Activated CD8-positive, alpha-beta T cell treated with anti-CD3 and anti-CD28 coated beads for 36 hours (primary cell): ENCODE measurements around the gene GPR158. TPM values are rescaled to one million over a fixed set of nuclear protein-coding genes. Genes with fewer than 3 reads are reported as not detected.

Experiments used
- ATAC-seq: fragments of 200-7000 bp; cut with Tn5 transposase; one replicate; pipeline ENCODE4 v1.10.0; 2021; ENCODE audit warnings: mild to moderate bottlenecking, moderate library complexity
- CTCF ChIA-PET: fragments of 350-600 bp; sonication (Branson Sonifier 250); formaldehyde crosslinking; loops from one replicate; lab custom pipeline; 2021; ENCODE audit warnings: antibody characterized with exemption; lab: Charles Lee
- POLR2A ChIA-PET: fragments of 350-600 bp; sonication (Branson Sonifier 250); formaldehyde crosslinking; loops from one replicate; lab custom pipeline; 2021; ENCODE audit warnings: antibody characterized with exemption; lab: Charles Lee
- DNase-seq: peaks from one replicate; pipeline ENCODE4 v3.0.0-alpha.2; 2020
- H3K27ac Mint-ChIP-seq: one replicate; pipeline ENCODE4 v1.8.0; 2021; ENCODE audit warnings: mild to moderate bottlenecking, mixed read lengths
- H3K27me3 Mint-ChIP-seq: one replicate; pipeline ENCODE4 v1.8.0; 2021; ENCODE audit warnings: mixed read lengths
- H3K36me3 Mint-ChIP-seq: one replicate; pipeline ENCODE4 v1.8.0; 2021; ENCODE audit warnings: low read depth, mixed read lengths
- H3K4me1 Mint-ChIP-seq: one replicate; pipeline ENCODE4 v1.8.0; 2021; ENCODE audit warnings: low read depth, mixed read lengths
- H3K4me3 Mint-ChIP-seq: one replicate; pipeline ENCODE4 v1.8.0; 2021; ENCODE audit warnings: mild to moderate bottlenecking, moderate library complexity, mixed read lengths
- H3K9me3 Mint-ChIP-seq: one replicate; pipeline ENCODE4 v1.8.0; 2021; ENCODE audit warnings: mixed read lengths
- CTCF ChIP-seq: fragments of 200-600 bp; IDR thresholded peaks from one replicate; pipeline ENCODE4 v1.8.0; 2022; ENCODE audit warnings: antibody characterized with exemption, mild to moderate bottlenecking
- intact Hi-C: fragments of 100-400 bp; cut with micrococcal nuclease; formaldehyde crosslinking; loops from one replicate; pipeline ENCODE4 v1.10.0; 2022
- total RNA-seq, 2 experiments: library from RNA; stranded (reverse); gene quantifications; one replicate each; pipeline ENCODE4 v1.2.3, GENCODE V29; 2021

GPR158 gene
- total RNA-seq, 2 experiments from 2014 or later: not detected

DNA sequence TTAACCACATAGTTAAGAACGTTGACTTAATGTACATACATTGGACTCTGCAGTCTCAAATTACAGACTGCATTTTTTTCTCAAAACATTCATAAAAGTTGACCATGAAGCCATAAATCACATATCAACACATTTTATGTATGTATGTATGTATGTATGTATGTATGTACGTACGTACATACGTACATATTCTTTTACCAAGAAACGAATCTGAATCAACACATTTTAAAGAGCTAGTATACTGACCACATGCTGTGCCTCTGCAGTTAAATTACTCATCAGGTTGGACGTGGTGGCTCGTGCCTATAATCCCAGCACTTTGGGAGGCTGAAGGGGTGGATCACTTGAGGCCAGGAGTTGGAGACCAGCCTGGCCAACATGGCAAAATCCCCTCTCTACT, 105.8 kb downstream of the GPR158 start:
- ChIA-PET POLR2A (no interaction called here), CTCF (interaction anchor here (1.1 kb wide), 1 partner anchor 18 kb away, joined by 4 read pairs; no protein-coding TSS in a partner anchor)
- intact Hi-C loops: no loop called here
- peaks cover 10% of the 10 kb centered on the region for H3K9me3 Mint-ChIP-seq
- ATAC-seq: no peak
- no peak overlapping the region for H3K4me3 Mint-ChIP-seq
- H3K4me1 Mint-ChIP-seq: no peaks in the 10 kb centered on the region
- DNase-seq: no peak
- no peak overlapping the region for H3K27ac Mint-ChIP-seq
- no peak for TF ChIP-seq CTCF
- no peaks in the 10 kb centered on the region for H3K27me3 Mint-ChIP-seq
- no peaks in the 10 kb centered on the region for H3K36me3 Mint-ChIP-seq

DNA sequence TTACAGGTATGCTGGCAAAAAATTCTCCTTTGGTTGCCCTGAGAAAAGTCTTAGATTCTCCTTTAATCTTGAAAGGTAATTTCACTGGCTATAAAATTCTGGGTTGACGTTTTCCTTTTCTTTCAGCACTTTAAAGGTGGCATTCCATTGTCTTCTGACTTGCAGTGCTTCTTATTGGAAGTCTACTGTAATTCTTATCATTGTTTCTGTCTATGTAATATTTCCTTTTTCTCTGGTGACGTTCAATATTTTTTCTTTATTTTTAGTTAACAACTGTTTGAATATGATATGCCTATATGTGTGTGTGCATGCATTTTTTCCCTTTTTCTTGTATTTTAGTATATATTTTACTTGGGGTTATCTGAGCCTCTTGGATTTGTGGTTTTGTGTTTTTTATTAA, 111.0 kb downstream of the GPR158 start:
- CTCF ChIA-PET: no interaction called here
- no peak overlapping the region for H3K4me3 Mint-ChIP-seq
- H3K9me3 Mint-ChIP-seq: peaks cover 6% of the 10 kb centered on the region
- H3K4me1 Mint-ChIP-seq: no peaks in the 10 kb centered on the region
- DNase-seq (no peak), ATAC-seq (no peak)
- POLR2A ChIA-PET: no interaction called here
- no peaks in the 10 kb centered on the region for H3K36me3 Mint-ChIP-seq
- no peaks in the 10 kb centered on the region for H3K27me3 Mint-ChIP-seq
- TF ChIP-seq CTCF: no peak
- H3K27ac Mint-ChIP-seq: no peak overlapping the region
- intact Hi-C loops: no loop called here

- ChIA-PET POLR2A (interaction anchor here (0.5 kb wide), 1 partner anchor 9 kb away, joined by 3 read pairs; no protein-coding TSS in a partner anchor), CTCF (no interaction called here)
- Mint-ChIP-seq H3K4me3 (no peak overlapping the region), H3K27ac (no peak overlapping the region), H3K9me3 (peaks cover 6% of the 10 kb centered on the region), H3K27me3 (no peaks in the 10 kb centered on the region), H3K36me3 (no peaks in the 10 kb centered on the region), H3K4me1 (no peaks in the 10 kb centered on the region)
- ATAC-seq (no peak), DNase-seq (no peak)
- intact Hi-C loops: no loop called here
- TF ChIP-seq CTCF: no peak
Measured at GRCh38 chr10:25288181-25288580, 113.4 kb downstream of the GPR158 start.

DNA sequence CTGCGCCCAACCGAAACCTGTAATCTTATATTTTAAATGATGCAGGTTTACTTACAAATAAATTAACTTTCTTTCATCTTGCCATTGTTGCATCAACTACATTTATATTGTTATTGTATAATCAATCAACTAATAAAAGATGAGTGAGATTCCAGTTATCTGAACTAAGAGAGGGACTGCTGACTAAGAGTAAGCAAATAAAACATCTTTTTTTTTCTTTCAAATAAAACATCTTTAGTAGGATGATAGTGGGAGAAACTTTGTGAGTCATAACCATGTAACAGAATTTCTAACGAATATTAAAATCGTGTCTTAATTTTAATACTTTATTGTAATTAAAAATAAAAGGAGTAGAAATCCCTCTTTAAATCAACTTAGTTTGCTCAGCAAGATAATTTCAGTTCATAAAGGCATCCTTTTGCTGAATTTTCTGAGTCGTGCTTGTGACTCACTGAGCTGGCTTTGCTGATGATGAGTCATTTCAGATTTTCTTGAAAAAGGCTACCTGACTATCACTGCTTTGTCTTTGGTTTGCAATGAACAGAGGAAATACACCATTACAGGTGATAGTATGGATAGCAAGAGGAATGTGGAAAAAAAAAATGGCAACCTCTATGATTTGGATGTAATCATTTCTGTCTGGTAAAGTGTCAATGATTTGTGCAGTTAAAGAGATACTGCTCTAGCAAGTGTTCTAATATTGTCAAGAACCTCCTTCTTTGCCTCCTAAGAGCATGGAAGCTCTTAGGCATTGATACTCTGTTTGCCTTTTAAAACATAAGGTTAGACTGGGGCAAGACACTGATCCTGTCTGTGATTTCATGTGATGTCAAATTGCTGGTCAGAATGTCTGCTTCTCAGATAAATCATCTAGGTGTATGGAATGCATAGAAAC, 119.5 kb downstream of the GPR158 start:
- DNase-seq (no peak), ATAC-seq (no peak)
- no peak overlapping the region for H3K27ac Mint-ChIP-seq
- no peak overlapping the region for H3K4me3 Mint-ChIP-seq
- H3K36me3 Mint-ChIP-seq: no peaks in the 10 kb centered on the region
- intact Hi-C loops: no loop called here
- ChIA-PET CTCF (no interaction called here), POLR2A (no interaction called here)
- H3K4me1 Mint-ChIP-seq: no peaks in the 10 kb centered on the region
- no peaks in the 10 kb centered on the region for H3K27me3 Mint-ChIP-seq
- no peak for TF ChIP-seq CTCF
- no peaks in the 10 kb centered on the region for H3K9me3 Mint-ChIP-seq

- ChIA-PET CTCF (no interaction called here), POLR2A (no interaction called here)
- H3K27ac Mint-ChIP-seq: no peak overlapping the region
- no peak for ATAC-seq
- H3K27me3 Mint-ChIP-seq: no peaks in the 10 kb centered on the region
- no peak for DNase-seq
- H3K9me3 Mint-ChIP-seq: no peaks in the 10 kb centered on the region
- TF ChIP-seq CTCF: no peak
- H3K4me3 Mint-ChIP-seq: no peak overlapping the region
- H3K36me3 Mint-ChIP-seq: no peaks in the 10 kb centered on the region
- intact Hi-C loops: no loop called here
- no peaks in the 10 kb centered on the region for H3K4me1 Mint-ChIP-seq
Measured at GRCh38 chr10:25296324-25296723, 121.5 kb downstream of the GPR158 start.
